AG04449 (cell line): ENCODE results near the gene NARF.
A peak's percentile ranks its signal among the peaks of the same experiment; 100 is the strongest.
"Not testable (repeated sequence)": the region's sequence is repeated elsewhere in the genome, so short reads cannot be mapped to it uniquely, and the experiment has no call there.

Experiments used
- CTCF ChIA-PET: fragments of 350-600 bp; formaldehyde crosslinking; extraction: SDS; loops from one replicate; lab custom pipeline; 2021; ENCODE audit warnings: antibody characterized with exemption; lab: Yijun Ruan, JAX
- POLR2A ChIA-PET: fragments of 400-600, 350-600 bp; formaldehyde crosslinking; extraction: SDS; loops from one replicate; lab custom pipeline; 2020; ENCODE audit warnings: antibody characterized with exemption, inconsistent platforms; lab: Yijun Ruan, JAX
- DNase-seq: peaks from one replicate; pipeline ENCODE4 v3.0.0-alpha.2; 2010; ENCODE audit warnings: low read depth, low spot score
- H3K4me3 ChIP-seq: 2 replicates; pipeline ENCODE4 v1.5.1; 2011; ENCODE audit warnings: low read depth, mild to moderate bottlenecking, control low read depth, low read length
- TF ChIP-seq, protein P1 (sequence below): IDR thresholded peaks from one replicate; pipeline ENCODE4 v1.5.1; 2011; ENCODE audit warnings: mild to moderate bottlenecking, moderate library complexity, low read length, control low read depth, inconsistent platforms; ENCODE audit not compliant: insufficient read depth; ENCODE audit errors: missing control alignments

The NARF gene

DNA sequence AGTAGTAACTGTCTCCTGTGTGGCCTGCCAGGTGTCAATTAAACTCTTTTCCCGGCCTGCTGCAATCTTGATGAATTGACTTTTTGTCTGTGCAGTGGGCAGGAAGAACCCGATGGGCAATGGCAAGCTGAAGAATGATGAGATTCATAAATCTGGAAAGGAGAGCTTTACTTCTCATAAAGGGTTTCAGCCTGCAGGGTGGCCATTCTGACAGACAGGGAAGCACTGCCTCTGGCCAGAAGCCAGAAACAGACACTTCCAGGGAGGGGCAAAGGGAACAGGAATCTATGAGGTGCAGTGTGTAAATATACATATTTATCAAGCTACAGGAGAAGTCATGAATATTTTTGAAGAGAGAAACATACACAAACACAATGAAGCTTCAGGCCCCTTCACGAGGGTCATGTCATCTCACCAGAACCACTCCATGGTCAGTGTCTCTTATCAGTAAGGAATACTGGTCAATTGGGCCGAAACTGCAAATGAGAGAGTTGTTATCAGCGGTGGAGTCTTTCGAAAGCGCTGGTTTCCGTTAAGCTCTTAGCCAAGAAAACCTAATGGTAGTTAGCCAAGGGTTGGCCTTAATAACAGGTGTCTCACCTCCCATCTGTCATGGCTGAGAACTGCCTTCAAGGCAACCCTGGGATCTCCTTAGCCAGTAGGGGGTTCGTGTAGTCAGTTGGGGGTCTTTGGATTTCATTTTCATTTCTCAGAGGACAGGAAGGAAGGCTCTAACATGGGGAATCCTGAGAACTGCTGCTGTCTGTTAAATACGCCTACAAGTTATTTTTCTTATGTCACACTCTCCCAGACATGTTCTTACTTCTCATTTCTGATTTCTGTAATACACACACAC, 1.2 kb upstream of the NARF start:
- ChIA-PET POLR2A (interaction anchor here (1.0 kb wide), 1 partner anchor 18 kb away, joined by 4 read pairs; no protein-coding TSS in a partner anchor), CTCF (interaction anchor here (1.2 kb wide), 1 partner anchor 12 kb away, joined by 3 read pairs; no protein-coding TSS in a partner anchor)
- DNase-seq: no peak
- TF ChIP-seq, protein P1, sequence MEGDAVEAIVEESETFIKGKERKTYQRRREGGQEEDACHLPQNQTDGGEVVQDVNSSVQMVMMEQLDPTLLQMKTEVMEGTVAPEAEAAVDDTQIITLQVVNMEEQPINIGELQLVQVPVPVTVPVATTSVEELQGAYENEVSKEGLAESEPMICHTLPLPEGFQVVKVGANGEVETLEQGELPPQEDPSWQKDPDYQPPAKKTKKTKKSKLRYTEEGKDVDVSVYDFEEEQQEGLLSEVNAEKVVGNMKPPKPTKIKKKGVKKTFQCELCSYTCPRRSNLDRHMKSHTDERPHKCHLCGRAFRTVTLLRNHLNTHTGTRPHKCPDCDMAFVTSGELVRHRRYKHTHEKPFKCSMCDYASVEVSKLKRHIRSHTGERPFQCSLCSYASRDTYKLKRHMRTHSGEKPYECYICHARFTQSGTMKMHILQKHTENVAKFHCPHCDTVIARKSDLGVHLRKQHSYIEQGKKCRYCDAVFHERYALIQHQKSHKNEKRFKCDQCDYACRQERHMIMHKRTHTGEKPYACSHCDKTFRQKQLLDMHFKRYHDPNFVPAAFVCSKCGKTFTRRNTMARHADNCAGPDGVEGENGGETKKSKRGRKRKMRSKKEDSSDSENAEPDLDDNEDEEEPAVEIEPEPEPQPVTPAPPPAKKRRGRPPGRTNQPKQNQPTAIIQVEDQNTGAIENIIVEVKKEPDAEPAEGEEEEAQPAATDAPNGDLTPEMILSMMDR: no peak
- H3K4me3 ChIP-seq: peak overlapping the region; percentile 82

DNA sequence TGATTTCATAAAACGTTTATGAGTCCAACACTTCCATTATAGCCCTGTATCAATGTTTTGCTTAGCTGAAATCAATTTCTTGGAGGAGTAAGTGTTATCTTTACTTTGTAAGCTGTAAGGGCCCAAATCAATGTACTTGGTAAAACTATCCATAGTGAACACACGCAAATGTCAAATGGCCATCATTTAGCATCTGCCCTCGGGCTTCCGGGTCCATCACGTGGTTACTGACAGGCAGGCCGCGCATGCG, 687 bp upstream of the NARF start:
- CTCF ChIA-PET: interaction anchor here (1.2 kb wide), 1 partner anchor 12 kb away, joined by 3 read pairs; no protein-coding TSS in a partner anchor
- POLR2A ChIA-PET: interaction anchor here (1.0 kb wide), 1 partner anchor 18 kb away, joined by 4 read pairs; no protein-coding TSS in a partner anchor

DNA sequence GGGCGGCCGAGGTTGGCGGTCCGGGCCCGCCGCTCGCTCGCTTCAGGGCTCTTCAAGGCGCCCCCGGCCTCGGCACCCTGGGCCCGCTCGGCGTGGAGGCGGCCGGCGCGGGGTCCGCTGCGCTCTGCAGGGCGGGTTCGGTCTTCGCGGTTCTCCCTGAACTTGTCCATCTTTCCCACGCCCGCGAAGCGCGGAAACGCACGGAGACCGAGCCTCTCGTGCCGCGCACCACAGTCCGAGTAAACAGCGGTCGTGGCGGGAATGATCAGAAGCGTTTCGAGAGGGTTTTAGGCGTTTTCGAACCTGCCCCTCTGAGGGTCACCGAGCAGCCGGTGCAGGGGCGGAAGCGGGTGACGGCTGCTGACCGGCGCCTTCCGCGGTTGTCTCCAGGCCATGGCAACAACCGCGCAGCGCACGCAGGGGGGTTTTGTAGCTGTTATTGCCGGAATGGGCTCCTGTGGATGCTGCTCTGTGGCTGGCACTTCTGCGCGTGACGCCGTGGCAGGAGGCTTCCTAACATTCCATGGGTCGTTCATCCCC, 414 bp downstream of the NARF start:
- H3K4me3 ChIP-seq: peak overlapping the region; percentile 82
- POLR2A ChIA-PET: no interaction called here
- CTCF ChIA-PET: interaction anchor here (1.1 to 1.6 kb wide), 3 partner anchors 15 to 96 kb away, joined by 3 to 4 read pairs (median 4); no protein-coding TSS in a partner anchor
- DNase-seq: no peak
- TF ChIP-seq, protein P1: no peak

More for the DNA sequence above, 687 bp upstream of the NARF start:
- no peak for DNase-seq
- peak overlapping the region; percentile 82 for H3K4me3 ChIP-seq
- TF ChIP-seq, protein P1: no peak

DNA sequence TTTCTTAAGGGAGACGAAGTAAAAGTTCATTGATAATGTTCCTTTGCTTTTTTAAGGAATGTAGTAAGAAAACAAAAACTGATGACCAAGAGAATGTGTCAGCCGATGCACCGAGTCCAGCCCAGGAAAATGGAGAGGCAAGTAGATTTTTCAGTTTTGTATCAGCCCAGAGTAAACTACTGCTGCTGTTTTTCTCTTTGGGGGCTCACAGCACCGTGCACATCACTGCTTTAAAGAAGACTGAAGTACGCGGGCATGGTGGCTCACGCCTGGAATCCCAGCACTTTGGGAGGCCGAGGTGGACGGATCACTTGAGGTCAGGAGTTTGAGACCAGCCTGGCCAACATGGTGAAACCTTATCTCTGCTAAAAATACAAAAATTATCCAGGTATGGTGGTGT, 1.4 kb downstream of the NARF start:
- POLR2A ChIA-PET, DNase-seq, H3K4me3 ChIP-seq: not testable (repeated sequence)
- CTCF ChIA-PET: interaction anchor here (1.1 to 1.6 kb wide), 3 partner anchors 14 to 95 kb away, joined by 3 to 4 read pairs (median 4); no protein-coding TSS in a partner anchor

DNA sequence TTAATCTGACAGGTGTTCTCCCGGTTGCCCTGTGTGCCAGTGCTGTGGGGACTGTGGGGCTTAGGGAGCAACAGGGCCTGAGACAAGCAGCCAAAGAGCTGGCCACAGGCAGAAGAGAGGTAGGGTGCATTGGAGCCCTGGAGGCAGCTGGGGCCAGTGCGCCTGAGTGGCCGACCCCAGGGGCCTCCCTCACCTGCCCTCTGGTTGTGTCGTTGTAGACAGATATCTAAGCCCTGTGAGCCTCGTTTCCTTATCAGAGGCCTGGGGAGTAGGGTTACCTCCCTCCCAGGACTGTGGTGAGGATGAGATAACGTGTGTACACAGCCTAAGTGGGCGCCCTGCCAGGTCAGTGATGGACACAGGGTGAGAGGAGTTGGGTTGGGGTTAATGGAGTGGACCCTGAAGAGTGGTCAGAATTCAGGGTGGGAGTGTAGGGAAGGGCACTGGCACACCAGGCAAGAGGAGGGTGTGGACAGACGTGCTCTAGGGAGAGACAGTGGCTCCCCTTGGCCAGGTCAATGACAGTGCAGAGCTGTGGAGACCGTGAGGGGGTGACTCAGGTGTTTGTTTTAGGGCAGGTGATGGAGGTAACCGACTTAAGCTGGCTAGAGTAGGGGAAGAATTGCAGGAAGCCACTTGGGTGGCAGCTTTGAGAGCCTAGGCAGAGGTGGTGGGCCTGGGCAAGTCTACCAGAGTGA, 3.4 kb downstream of the NARF start:
- no peak for DNase-seq
- TF ChIP-seq, protein P1: no peak
- ChIA-PET POLR2A (no interaction called here), CTCF (no interaction called here)
- H3K4me3 ChIP-seq: no peak overlapping the region

DNA sequence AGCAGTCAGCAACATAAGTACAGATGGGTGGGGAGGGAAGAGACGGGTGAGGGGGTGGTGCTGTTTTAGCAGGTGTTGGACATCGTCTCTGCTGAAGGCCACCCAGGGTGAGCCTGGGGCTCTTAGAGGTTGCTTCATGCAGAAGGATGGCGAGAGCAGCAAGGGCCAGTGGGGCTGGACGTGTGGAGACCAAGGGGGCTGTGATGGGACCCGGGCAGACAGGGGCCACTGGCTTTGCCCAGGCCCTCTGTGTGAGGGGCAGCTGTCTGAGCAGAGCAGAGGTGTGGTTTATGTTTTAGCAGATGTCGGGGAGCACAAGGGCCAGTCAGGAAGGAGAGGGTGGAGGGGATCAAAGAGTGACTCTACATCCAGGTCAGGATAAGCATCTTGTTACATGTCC, 4.8 kb downstream of the NARF start:
- CTCF ChIA-PET: no interaction called here
- DNase-seq: no peak
- TF ChIP-seq, protein P1: no peak

More for the DNA sequence above, 4.8 kb downstream of the NARF start:
- POLR2A ChIA-PET: interaction anchor here (0.6 kb wide), 1 partner anchor 272 kb away, joined by 3 read pairs; the partner anchor contains the start of gene FN3K
- no peak overlapping the region for H3K4me3 ChIP-seq
